ENCODE results near the gene LAMC1.

LAMC1 gene

GRCh38 chr1:183079712-183080388 lies 56.6 kb downstream of the LAMC1 start:
- ATAC-seq (replicated peaks; ENCODE audit: extremely low read depth, poor library complexity, severe bottlenecking) (no peak), DNase-seq (ENCODE audit: low spot score in 2 of 2) (no peak)
- Mint-ChIP-seq H3K27me3 (peaks cover 18% of the 10 kb centered on the region), H3K9me3 (no peaks in the 10 kb centered on the region), H3K36me3 (ENCODE audit: insufficient read depth) (no peaks in the 10 kb centered on the region), H3K27ac (ENCODE audit: low read depth) (no peak overlapping the region), H3K4me1 (no peaks in the 10 kb centered on the region), H3K4me3 (no peak overlapping the region)

- H3K36me3 Mint-ChIP-seq (ENCODE audit: insufficient read depth) = no peaks in the 10 kb centered on the region
- no peak overlapping the region for H3K4me3 Mint-ChIP-seq
- ATAC-seq (replicated peaks; ENCODE audit: extremely low read depth, poor library complexity, severe bottlenecking) (no peak), DNase-seq (ENCODE audit: low spot score in 2 of 2) (no peak)
- H3K9me3 Mint-ChIP-seq = no peaks in the 10 kb centered on the region
- H3K27me3 Mint-ChIP-seq = peaks cover 23% of the 10 kb centered on the region
- H3K27ac Mint-ChIP-seq (ENCODE audit: low read depth) = no peak overlapping the region
- H3K4me1 Mint-ChIP-seq = no peaks in the 10 kb centered on the region
Observed at GRCh38 chr1:183080406-183080805, 57.2 kb downstream of the LAMC1 start.

GRCh38 chr1:183081402-183082120 lies 58.3 kb downstream of the LAMC1 start:
- no peak for DNase-seq (ENCODE audit: low spot score in 2 of 2)
- ATAC-seq (replicated peaks; ENCODE audit: extremely low read depth, poor library complexity, severe bottlenecking) = no peak
- H3K4me1 Mint-ChIP-seq = no peaks in the 10 kb centered on the region
- no peaks in the 10 kb centered on the region for H3K36me3 Mint-ChIP-seq (ENCODE audit: insufficient read depth)
- no peak overlapping the region for H3K4me3 Mint-ChIP-seq
- H3K27me3 Mint-ChIP-seq = peaks cover 28% of the 10 kb centered on the region
- no peak overlapping the region for H3K27ac Mint-ChIP-seq (ENCODE audit: low read depth)
- H3K9me3 Mint-ChIP-seq = no peaks in the 10 kb centered on the region

- H3K27ac Mint-ChIP-seq (ENCODE audit: low read depth) = no peak overlapping the region
- ATAC-seq (replicated peaks; ENCODE audit: extremely low read depth, poor library complexity, severe bottlenecking) (no peak), DNase-seq (ENCODE audit: low spot score in 2 of 2) (no peak)
- no peaks in the 10 kb centered on the region for H3K4me1 Mint-ChIP-seq
- H3K4me3 Mint-ChIP-seq = no peak overlapping the region
- no peaks in the 10 kb centered on the region for H3K36me3 Mint-ChIP-seq (ENCODE audit: insufficient read depth)
- H3K27me3 Mint-ChIP-seq = peaks cover 28% of the 10 kb centered on the region
- no peaks in the 10 kb centered on the region for H3K9me3 Mint-ChIP-seq
Observed at GRCh38 chr1:183082650-183083049, 59.4 kb downstream of the LAMC1 start.

- Mint-ChIP-seq H3K27me3 (peaks cover 20% of the 10 kb centered on the region), H3K27ac (ENCODE audit: low read depth) (no peak overlapping the region), H3K4me3 (no peak overlapping the region), H3K4me1 (no peaks in the 10 kb centered on the region), H3K36me3 (ENCODE audit: insufficient read depth) (no peaks in the 10 kb centered on the region), H3K9me3 (no peaks in the 10 kb centered on the region)
- DNase-seq (ENCODE audit: low spot score in 2 of 2) = no peak
- no peak for ATAC-seq (replicated peaks; ENCODE audit: extremely low read depth, poor library complexity, severe bottlenecking)
Observed at GRCh38 chr1:183087001-183087400, 63.8 kb downstream of the LAMC1 start.

GRCh38 chr1:183089025-183089639 lies 65.9 kb downstream of the LAMC1 start:
- Mint-ChIP-seq H3K27me3 (peaks cover 26% of the 10 kb centered on the region), H3K27ac (ENCODE audit: low read depth) (no peak overlapping the region), H3K9me3 (no peaks in the 10 kb centered on the region), H3K4me3 (no peak overlapping the region), H3K4me1 (no peaks in the 10 kb centered on the region), H3K36me3 (ENCODE audit: insufficient read depth) (no peaks in the 10 kb centered on the region)
- DNase-seq (ENCODE audit: low spot score in 2 of 2) = no peak
- ATAC-seq (replicated peaks; ENCODE audit: extremely low read depth, poor library complexity, severe bottlenecking) = no peak

- Mint-ChIP-seq H3K4me3 (no peak overlapping the region), H3K36me3 (ENCODE audit: insufficient read depth) (no peaks in the 10 kb centered on the region), H3K27me3 (peaks cover 25% of the 10 kb centered on the region), H3K9me3 (no peaks in the 10 kb centered on the region), H3K4me1 (no peaks in the 10 kb centered on the region), H3K27ac (ENCODE audit: low read depth) (no peak overlapping the region)
- DNase-seq (ENCODE audit: low spot score in 2 of 2) (no peak), ATAC-seq (replicated peaks; ENCODE audit: extremely low read depth, poor library complexity, severe bottlenecking) (no peak)
Observed at GRCh38 chr1:183090391-183091006, 67.3 kb downstream of the LAMC1 start.

GRCh38 chr1:183091181-183091580 lies 68.0 kb downstream of the LAMC1 start:
- H3K4me3 Mint-ChIP-seq = no peak overlapping the region
- DNase-seq (ENCODE audit: low spot score in 2 of 2) = no peak
- H3K27ac Mint-ChIP-seq (ENCODE audit: low read depth) = no peak overlapping the region
- H3K4me1 Mint-ChIP-seq = no peaks in the 10 kb centered on the region
- H3K36me3 Mint-ChIP-seq (ENCODE audit: insufficient read depth) = no peaks in the 10 kb centered on the region
- H3K9me3 Mint-ChIP-seq = no peaks in the 10 kb centered on the region
- no peak for ATAC-seq (replicated peaks; ENCODE audit: extremely low read depth, poor library complexity, severe bottlenecking)
- H3K27me3 Mint-ChIP-seq = peaks cover 21% of the 10 kb centered on the region

GRCh38 chr1:183092350-183092749 lies 69.1 kb downstream of the LAMC1 start:
- H3K9me3 Mint-ChIP-seq = no peaks in the 10 kb centered on the region
- H3K36me3 Mint-ChIP-seq (ENCODE audit: insufficient read depth) = no peaks in the 10 kb centered on the region
- ATAC-seq (replicated peaks; ENCODE audit: extremely low read depth, poor library complexity, severe bottlenecking) (no peak), DNase-seq (ENCODE audit: low spot score in 2 of 2) (no peak)
- peaks cover 21% of the 10 kb centered on the region for H3K27me3 Mint-ChIP-seq
- no peak overlapping the region for H3K4me3 Mint-ChIP-seq
- no peak overlapping the region for H3K27ac Mint-ChIP-seq (ENCODE audit: low read depth)
- H3K4me1 Mint-ChIP-seq = no peaks in the 10 kb centered on the region

- ATAC-seq (replicated peaks; ENCODE audit: extremely low read depth, poor library complexity, severe bottlenecking) = no peak
- H3K9me3 Mint-ChIP-seq = no peaks in the 10 kb centered on the region
Observed at GRCh38 chr1:183093066-183093668, 69.9 kb downstream of the LAMC1 start.

GRCh38 chr1:183093786-183094298 lies 70.6 kb downstream of the LAMC1 start:
- DNase-seq (ENCODE audit: low spot score in 2 of 2) = no peak
- H3K27me3 Mint-ChIP-seq = peaks cover 21% of the 10 kb centered on the region
- no peak for ATAC-seq (replicated peaks; ENCODE audit: extremely low read depth, poor library complexity, severe bottlenecking)
- no peaks in the 10 kb centered on the region for H3K36me3 Mint-ChIP-seq (ENCODE audit: insufficient read depth)
- no peaks in the 10 kb centered on the region for H3K9me3 Mint-ChIP-seq
- H3K4me3 Mint-ChIP-seq = no peak overlapping the region
- H3K27ac Mint-ChIP-seq (ENCODE audit: low read depth) = no peak overlapping the region
- H3K4me1 Mint-ChIP-seq = no peaks in the 10 kb centered on the region

More at GRCh38 chr1:183093066-183093668, 69.9 kb downstream of the LAMC1 start:
- no peaks in the 10 kb centered on the region for H3K36me3 Mint-ChIP-seq (ENCODE audit: insufficient read depth)
- DNase-seq (ENCODE audit: low spot score in 2 of 2) = no peak
- H3K27ac Mint-ChIP-seq (ENCODE audit: low read depth) = no peak overlapping the region
- no peak overlapping the region for H3K4me3 Mint-ChIP-seq
- no peaks in the 10 kb centered on the region for H3K4me1 Mint-ChIP-seq
- H3K27me3 Mint-ChIP-seq = peaks cover 21% of the 10 kb centered on the region

GRCh38 chr1:183094351-183094750 lies 71.1 kb downstream of the LAMC1 start:
- Mint-ChIP-seq H3K9me3 (no peaks in the 10 kb centered on the region), H3K4me3 (no peak overlapping the region), H3K4me1 (no peaks in the 10 kb centered on the region), H3K36me3 (ENCODE audit: insufficient read depth) (no peaks in the 10 kb centered on the region), H3K27me3 (peaks cover 21% of the 10 kb centered on the region), H3K27ac (ENCODE audit: low read depth) (no peak overlapping the region)
- ATAC-seq (replicated peaks; ENCODE audit: extremely low read depth, poor library complexity, severe bottlenecking) (no peak), DNase-seq (ENCODE audit: low spot score in 2 of 2) (no peak)

Data from central memory CD8-positive, alpha-beta T cell (primary cell).